Endothelial cell of umbilical vein (primary cell): ENCODE data around the gene FAM168B.

ENCODE experiments used
- CTCF ChIP-seq, 2 donors: IDR thresholded peaks; 1 replicate in 1 of 2; 2 replicates in 1 of 2; pipeline ENCODE4 v1.5.1; 2011; ENCODE audit warnings: low read length in 2 of 2, mild to moderate bottlenecking in 2 of 2, moderate library complexity in 2 of 2, control low read depth in 1 of 2, inconsistent platforms in 1 of 2, low read depth in 1 of 2; ENCODE audit not compliant: insufficient read depth in 1 of 2; ENCODE audit errors: extremely low read depth in 1 of 2
- POLR2A ChIP-seq: IDR thresholded peaks from 2 replicates; pipeline ENCODE4 v1.6.1; 2012; ENCODE audit warnings: low read depth, mild to moderate bottlenecking, control low read depth, low read length

- TF ChIP-seq POLR2A = no peak
- TF ChIP-seq CTCF (IDR thresholded peaks at IDR 0.05; ENCODE audit: extremely low read depth in 1 of 2, insufficient read depth in 1 of 2, low read depth in 1 of 2, low read length in 2 of 2) = no peak
Observed at GRCh38 chr2:131010566-131010965, 82.7 kb downstream of the FAM168B start.
